Activated naive CD8-positive, alpha-beta T cell treated with anti-CD3 and anti-CD28 coated beads, Interleukin-2, amount 10 ng/mL, durations not matched to agents 7 days and 5 days (primary cell): Measurements from ENCODE around the gene HP. TPM values are rescaled to one million over a fixed set of nuclear protein-coding genes. Genes with fewer than 3 reads are reported as not detected.

Source experiments
- ATAC-seq: fragments of 150-1000 bp; cut with Tn5 transposase; one replicate; pipeline ENCODE4 v1.10.0; 2021; ENCODE audit warnings: low read depth, moderate library complexity
- POLR2A ChIA-PET: fragments of 350-600 bp; sonication (Branson Sonifier 250); formaldehyde crosslinking; loops from one replicate; lab custom pipeline; 2021; ENCODE audit warnings: antibody characterized with exemption; lab: Charles Lee
- DNase-seq: peaks from one replicate; pipeline ENCODE4 v3.0.0; 2021
- H3K27ac Mint-ChIP-seq: one replicate; pipeline ENCODE4 v1.8.0; 2022; ENCODE audit warnings: mild to moderate bottlenecking, mixed read lengths
- H3K27me3 Mint-ChIP-seq: one replicate; pipeline ENCODE4 v1.8.0; 2022; ENCODE audit warnings: mild to moderate bottlenecking, moderate library complexity, mixed read lengths
- H3K36me3 Mint-ChIP-seq: one replicate; pipeline ENCODE4 v1.8.0; 2021; ENCODE audit warnings: mild to moderate bottlenecking, mixed read lengths
- H3K4me1 Mint-ChIP-seq: one replicate; pipeline ENCODE4 v1.8.0; 2021; ENCODE audit warnings: mixed read lengths
- H3K4me3 Mint-ChIP-seq: one replicate; pipeline ENCODE4 v1.8.0; 2022; ENCODE audit warnings: mild to moderate bottlenecking, moderate library complexity, mixed read lengths
- H3K9me3 Mint-ChIP-seq: one replicate; pipeline ENCODE4 v1.8.0; 2021; ENCODE audit warnings: mixed read lengths
- total RNA-seq, 2 experiments: library from RNA; stranded (reverse); gene quantifications; one replicate each; pipeline ENCODE4 v1.2.3, GENCODE V29; 2021

Gene HP
- total RNA-seq, 2 experiments from 2014 or later, result not detected

DNA sequence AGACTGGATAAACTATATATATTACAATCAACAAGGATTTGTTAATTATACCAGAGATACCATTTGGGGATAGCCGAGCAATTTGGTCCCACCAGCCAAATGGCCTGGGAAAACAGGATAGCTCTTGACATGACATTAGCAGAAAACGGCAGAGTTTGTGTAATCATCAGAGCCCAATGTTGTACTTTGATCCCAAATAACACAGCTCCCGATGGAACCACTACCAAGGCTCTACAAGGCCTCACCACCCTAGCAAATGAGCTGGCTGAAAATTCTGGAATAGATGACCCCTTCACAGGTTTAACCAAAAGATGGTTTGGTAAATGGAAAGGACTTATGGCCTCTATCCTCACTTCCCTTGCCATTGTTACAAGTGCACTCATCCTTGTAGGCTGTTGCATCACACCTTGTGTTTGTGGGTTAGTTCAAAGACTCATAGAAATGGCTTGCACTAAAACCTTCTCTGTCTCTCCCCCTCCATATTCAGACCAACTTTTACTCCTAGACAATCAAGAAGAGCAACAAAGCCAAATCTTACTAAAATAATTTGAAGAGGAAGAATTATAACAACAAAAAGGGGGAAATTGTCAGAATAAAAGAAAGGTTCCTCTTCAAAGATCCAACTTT is 29.6 kb downstream of the HP start:
- no peak overlapping the region for H3K4me3 Mint-ChIP-seq
- H3K9me3 Mint-ChIP-seq, result peaks cover 2% of the 10 kb centered on the region
- H3K4me1 Mint-ChIP-seq, result no peaks in the 10 kb centered on the region
- H3K36me3 Mint-ChIP-seq, result peaks cover 28% of the 10 kb centered on the region
- ATAC-seq, result no peak
- no peak overlapping the region for H3K27ac Mint-ChIP-seq
- no peak for DNase-seq
- H3K27me3 Mint-ChIP-seq, result no peaks in the 10 kb centered on the region
- POLR2A ChIA-PET, result interaction anchor here (0.7 kb wide), 1 partner anchor 176 kb away, joined by 3 read pairs; no protein-coding TSS in a partner anchor

DNA sequence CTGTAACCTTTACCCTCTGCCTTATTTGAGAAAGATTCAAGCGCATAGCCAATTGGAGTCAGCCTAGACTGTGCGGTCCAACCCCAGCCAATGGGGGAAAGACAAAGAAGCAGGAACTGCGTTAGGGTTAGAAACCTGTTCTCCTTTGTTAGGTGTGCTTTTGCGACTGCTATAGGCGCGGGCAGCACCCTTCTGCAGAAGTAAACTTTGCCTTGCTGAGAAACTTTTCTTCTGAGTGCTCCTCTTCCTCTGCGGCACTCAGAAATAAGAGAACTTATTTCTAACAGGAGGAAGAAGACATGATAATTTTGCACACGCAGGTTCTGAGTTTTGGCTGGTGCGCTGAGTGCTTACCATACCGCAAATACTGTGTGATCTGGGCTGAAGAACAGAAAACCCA is 30.1 kb downstream of the HP start:
- Mint-ChIP-seq H3K9me3 (peaks cover 2% of the 10 kb centered on the region), H3K4me1 (no peaks in the 10 kb centered on the region), H3K27ac (no peak overlapping the region), H3K27me3 (no peaks in the 10 kb centered on the region), H3K36me3 (peaks cover 32% of the 10 kb centered on the region), H3K4me3 (no peak overlapping the region)
- POLR2A ChIA-PET, result no interaction called here
- ATAC-seq (no peak), DNase-seq (no peak)

DNA sequence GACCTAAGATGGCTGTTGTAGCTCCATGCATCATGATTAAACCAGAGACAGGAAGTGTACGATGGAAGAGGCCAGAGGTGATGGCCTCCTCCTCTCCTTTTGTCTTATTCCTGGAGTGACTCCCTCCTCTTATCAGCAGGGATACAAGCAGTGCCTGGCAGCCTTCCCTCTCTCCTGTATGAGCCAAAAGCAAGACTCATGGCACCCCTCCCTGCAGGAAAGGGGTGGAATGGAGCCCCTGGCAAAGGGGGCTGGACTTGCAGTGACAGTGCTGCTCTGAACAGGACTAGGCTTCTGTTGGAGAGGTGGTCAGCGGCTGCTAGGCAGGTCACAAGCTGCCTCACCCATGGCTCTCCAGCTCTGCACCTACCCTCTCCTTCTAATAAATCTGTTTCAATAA is 30.7 kb downstream of the HP start:
- no peaks in the 10 kb centered on the region for H3K27me3 Mint-ChIP-seq
- DNase-seq (no peak), ATAC-seq (no peak)
- H3K9me3 Mint-ChIP-seq, result peaks cover 2% of the 10 kb centered on the region
- no peak overlapping the region for H3K4me3 Mint-ChIP-seq
- no peaks in the 10 kb centered on the region for H3K4me1 Mint-ChIP-seq
- peaks cover 33% of the 10 kb centered on the region for H3K36me3 Mint-ChIP-seq
- POLR2A ChIA-PET, result no interaction called here
- H3K27ac Mint-ChIP-seq, result no peak overlapping the region

DNA sequence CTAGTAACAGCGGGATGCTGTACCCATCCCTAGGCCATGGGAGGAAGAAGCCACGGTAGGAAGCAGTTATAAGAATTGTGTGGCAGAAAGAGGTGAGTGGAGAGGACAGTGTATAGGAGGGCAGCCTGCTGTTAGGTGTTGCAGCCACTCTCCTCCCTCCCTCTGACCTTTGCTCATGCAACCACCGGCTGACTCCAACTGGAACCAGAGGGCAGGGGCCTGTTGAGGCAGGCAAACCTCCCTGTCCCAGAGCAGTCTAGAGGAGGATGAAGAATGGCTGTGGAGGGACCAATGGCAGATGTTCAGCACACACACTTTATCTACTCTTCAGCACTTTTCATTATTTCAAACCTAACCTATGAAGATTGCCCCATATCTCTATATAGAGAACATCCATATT is 36.9 kb downstream of the HP start:
- no peak for DNase-seq
- H3K27ac Mint-ChIP-seq, result no peak overlapping the region
- no peaks in the 10 kb centered on the region for H3K27me3 Mint-ChIP-seq
- peak overlapping the region; percentile 26 for H3K4me3 Mint-ChIP-seq
- H3K4me1 Mint-ChIP-seq, result peaks cover 30% of the 10 kb centered on the region
- no peaks in the 10 kb centered on the region for H3K9me3 Mint-ChIP-seq
- H3K36me3 Mint-ChIP-seq, result peaks cover 18% of the 10 kb centered on the region
- POLR2A ChIA-PET, result no interaction called here
- ATAC-seq, result no peak

DNA sequence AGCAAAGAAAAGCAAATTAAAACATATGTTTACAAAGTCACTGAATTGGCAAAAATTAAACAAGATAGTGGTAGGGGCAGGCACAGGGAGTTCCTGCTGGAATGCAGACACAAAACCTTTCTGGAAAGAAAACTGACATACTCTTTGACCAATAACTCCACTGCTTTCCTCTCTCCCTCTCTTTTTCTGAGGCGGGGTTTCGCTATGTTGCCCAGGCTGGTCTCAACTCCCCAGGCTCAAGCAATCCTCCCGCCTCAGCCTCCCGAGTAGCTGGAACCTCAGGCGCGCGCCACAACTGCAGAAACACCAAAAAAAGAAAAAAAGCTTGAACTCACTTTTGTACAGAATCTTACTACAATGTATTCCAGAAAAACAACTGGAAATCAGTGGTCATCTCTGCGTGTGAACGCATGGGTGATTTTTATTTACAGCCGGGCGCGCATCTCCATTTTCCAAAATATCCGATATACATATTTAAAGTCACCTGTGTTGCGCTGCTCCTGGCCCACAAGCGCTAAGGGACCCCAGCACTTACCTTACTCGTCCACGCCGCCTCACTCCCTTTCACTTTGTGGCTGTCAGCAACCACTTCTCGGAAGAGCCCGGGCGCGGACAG is 38.6 kb downstream of the HP start:
- peaks cover 30% of the 10 kb centered on the region for H3K4me1 Mint-ChIP-seq
- H3K36me3 Mint-ChIP-seq, result peaks cover 22% of the 10 kb centered on the region
- DNase-seq (no peak), ATAC-seq (peak; percentile 25)
- H3K27me3 Mint-ChIP-seq, result no peaks in the 10 kb centered on the region
- H3K4me3 Mint-ChIP-seq, result peak overlapping the region; percentile 98
- POLR2A ChIA-PET, result interaction anchor here (0.7 to 2.1 kb wide), 6 partner anchors 10 to 528 kb away, joined by 3 to 8 read pairs (median 6); partner anchors contain the start of gene ATXN1L
- H3K27ac Mint-ChIP-seq, result peak overlapping the region; percentile 96
- no peaks in the 10 kb centered on the region for H3K9me3 Mint-ChIP-seq

DNA sequence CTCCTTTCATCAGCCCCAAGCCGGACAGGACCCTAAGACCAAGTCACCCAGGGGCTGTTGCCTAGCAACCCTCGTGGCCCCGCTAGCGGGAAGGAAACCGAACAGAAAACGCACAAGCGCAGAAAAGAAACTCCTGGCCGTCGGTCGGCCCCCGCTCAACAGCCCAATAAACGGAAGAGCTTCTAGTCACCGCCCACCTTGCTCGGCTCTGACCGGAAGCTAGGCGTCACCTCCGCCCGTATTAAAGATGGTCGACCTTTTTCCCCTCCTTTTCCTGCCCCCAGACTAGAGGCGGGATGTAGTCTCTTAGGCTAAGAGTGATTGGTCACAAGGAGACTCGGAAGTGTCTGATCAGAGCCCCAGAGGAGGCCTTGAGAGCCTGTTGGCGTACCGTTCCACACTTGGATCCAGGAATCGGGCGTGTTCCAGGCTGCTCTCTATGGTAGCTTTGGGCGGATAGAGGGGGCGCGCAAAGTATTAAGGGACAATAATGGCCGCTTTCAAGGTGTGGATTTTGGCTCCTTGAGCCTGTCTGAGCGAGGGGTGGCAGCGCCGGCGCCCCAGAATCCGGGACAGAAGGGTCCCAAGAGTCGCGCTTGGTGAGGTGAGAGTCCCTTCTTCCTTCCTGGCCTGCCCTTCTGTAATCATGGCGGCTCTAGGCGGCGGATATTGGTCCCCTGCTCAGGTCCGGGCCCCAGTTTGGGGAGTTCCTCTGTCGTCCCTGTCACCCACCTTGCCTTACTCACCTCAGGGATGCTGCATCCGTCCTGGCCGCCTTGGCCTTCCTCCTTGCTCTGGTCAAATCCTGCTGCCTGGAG is 39.4 kb downstream of the HP start, which contains the start of the genes DHX38 and TXNL4B:
TSS of gene DHX38 (plus strand) at position 400 of the 818 bp plus-strand sequence. CDS start 2,311 bp downstream, outside the sequence.
TSS of gene TXNL4B (minus strand) at position 173 of the 818 bp plus-strand sequence. CDS start 2,871 bp downstream, outside the sequence.
- ATAC-seq (peak; percentile 97), DNase-seq (peak; percentile 84)
- H3K4me1 Mint-ChIP-seq, result peaks cover 30% of the 10 kb centered on the region
- no peaks in the 10 kb centered on the region for H3K9me3 Mint-ChIP-seq
- no peaks in the 10 kb centered on the region for H3K27me3 Mint-ChIP-seq
- H3K36me3 Mint-ChIP-seq, result peaks cover 18% of the 10 kb centered on the region
- H3K27ac Mint-ChIP-seq, result peak within 1 kb of the TSS; percentile 96
- POLR2A ChIA-PET, result interaction anchor here (0.6 to 2.1 kb wide), 7 partner anchors 9 to 693 kb away, joined by 3 to 8 read pairs (median 5); partner anchors contain the start of gene ATXN1L
- H3K4me3 Mint-ChIP-seq, result peak within 1 kb of the TSS; percentile 98

DNA sequence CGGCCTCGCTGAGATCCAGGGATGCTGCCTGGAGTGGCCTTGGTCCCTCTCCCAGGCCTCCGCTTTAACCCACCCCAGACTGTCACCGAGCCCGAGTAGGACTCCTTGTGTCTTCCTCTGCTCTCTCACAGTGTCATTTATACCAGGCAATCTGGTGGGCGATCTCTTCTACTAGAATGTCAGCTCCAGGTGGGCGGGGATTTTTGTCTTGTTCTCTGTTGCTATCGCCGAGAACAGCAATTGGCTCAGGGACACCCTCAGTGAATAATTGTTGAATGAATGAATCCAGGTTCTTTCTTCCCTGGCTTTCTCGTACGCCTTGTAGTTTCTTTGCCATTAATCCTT is 39.9 kb downstream of the HP start:
- H3K4me3 Mint-ChIP-seq, result peak overlapping the region; percentile 98
- ATAC-seq (no peak), DNase-seq (no peak)
- POLR2A ChIA-PET, result interaction anchor here (0.6 to 2.1 kb wide), 3 partner anchors 109 to 693 kb away, joined by 4 to 8 read pairs (median 7); no protein-coding TSS in a partner anchor
- H3K4me1 Mint-ChIP-seq, result peaks cover 30% of the 10 kb centered on the region
- peak overlapping the region; percentile 96 for H3K27ac Mint-ChIP-seq
- H3K9me3 Mint-ChIP-seq, result no peaks in the 10 kb centered on the region
- H3K27me3 Mint-ChIP-seq, result no peaks in the 10 kb centered on the region
- H3K36me3 Mint-ChIP-seq, result peaks cover 13% of the 10 kb centered on the region

DNA sequence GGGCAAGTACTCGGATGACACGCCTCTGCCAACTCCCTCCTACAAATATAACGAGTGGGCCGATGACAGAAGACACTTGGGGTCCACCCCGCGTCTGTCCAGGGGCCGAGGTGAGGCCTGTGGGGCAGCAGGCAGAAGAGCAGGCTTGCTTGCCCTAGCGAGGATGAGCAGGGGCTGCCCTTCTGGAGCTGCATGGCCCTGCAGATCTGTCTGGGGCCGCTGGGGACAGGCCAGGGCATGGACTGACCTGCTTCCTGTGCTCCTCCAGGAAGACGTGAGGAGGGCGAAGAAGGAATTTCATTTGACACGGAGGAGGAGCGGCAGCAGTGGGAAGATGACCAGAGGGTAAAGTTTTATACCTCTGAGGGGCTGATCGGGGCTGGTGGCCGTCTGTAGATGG is 44.6 kb downstream of the HP start:
- POLR2A ChIA-PET, result no interaction called here
- DNase-seq (no peak), ATAC-seq (no peak)
- no peaks in the 10 kb centered on the region for H3K27me3 Mint-ChIP-seq
- H3K9me3 Mint-ChIP-seq, result no peaks in the 10 kb centered on the region
- no peak overlapping the region for H3K4me3 Mint-ChIP-seq
- peaks cover 10% of the 10 kb centered on the region for H3K4me1 Mint-ChIP-seq
- no peak overlapping the region for H3K27ac Mint-ChIP-seq
- H3K36me3 Mint-ChIP-seq, result peaks cover 14% of the 10 kb centered on the region

DNA sequence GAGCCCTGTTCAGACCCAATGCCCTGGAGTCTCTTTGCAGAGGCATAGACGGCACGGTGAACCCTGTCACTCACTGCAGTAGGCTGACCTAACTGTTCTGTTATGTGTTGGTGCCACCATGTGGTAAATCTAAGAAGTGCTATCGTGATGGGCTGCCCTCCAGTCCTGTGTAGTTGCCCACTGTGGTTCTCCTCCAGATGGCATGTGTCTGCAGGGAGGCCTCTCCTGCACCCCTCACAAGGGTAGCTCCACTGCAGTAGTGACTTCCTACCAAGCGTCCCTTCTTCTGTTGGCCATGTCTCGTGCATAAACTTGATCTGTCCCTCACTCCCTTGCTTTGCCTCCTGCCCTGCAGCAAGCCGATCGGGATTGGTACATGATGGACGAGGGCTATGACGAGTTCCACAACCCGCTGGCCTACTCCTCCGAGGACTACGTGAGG is 45.1 kb downstream of the HP start:
- Mint-ChIP-seq H3K4me1 (peaks cover 10% of the 10 kb centered on the region), H3K4me3 (no peak overlapping the region), H3K27me3 (no peaks in the 10 kb centered on the region), H3K9me3 (no peaks in the 10 kb centered on the region), H3K36me3 (peaks cover 14% of the 10 kb centered on the region), H3K27ac (no peak overlapping the region)
- ATAC-seq (peak; percentile 84), DNase-seq (peak; percentile 37)
- POLR2A ChIA-PET, result no interaction called here

DNA sequence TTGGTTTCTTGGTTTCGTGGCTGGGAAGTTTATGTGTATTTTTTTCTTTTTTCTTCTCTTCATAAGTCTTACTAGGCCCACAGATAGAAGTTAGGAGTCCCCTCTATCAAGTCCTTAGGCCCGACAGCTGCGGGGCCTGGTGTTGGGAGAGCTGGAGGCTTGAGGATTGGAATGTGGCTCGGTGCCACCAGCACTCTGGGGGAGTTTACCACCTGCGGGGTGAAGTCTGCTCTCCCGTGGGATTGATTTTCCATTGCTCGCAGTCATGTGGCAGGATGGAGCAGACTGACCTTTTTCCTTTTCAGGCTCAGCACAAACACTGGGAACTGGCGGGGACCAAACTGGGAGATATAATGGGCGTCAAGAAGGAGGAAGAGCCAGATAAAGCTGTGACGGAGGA is 46.9 kb downstream of the HP start:
- DNase-seq (no peak), ATAC-seq (no peak)
- H3K9me3 Mint-ChIP-seq, result no peaks in the 10 kb centered on the region
- no peaks in the 10 kb centered on the region for H3K4me1 Mint-ChIP-seq
- H3K36me3 Mint-ChIP-seq, result peaks cover 15% of the 10 kb centered on the region
- POLR2A ChIA-PET, result no interaction called here
- no peak overlapping the region for H3K4me3 Mint-ChIP-seq
- no peak overlapping the region for H3K27ac Mint-ChIP-seq
- no peaks in the 10 kb centered on the region for H3K27me3 Mint-ChIP-seq

DNA sequence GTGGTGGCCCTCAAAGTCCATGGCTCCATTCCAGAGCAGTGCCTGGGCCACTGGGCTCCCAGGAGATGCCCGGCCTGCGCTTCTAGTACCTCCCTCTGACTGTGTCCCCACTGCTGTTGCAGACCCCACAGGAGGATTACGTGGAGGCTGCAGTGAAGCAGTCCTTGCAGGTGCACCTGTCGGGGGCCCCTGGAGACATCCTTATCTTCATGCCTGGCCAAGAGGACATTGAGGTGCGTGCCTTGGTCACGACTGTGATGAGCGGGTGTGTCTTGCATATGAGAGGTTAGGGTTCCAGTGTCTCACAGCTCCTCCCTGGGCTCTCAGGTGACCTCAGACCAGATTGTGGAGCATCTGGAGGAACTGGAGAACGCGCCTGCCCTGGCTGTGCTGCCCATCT is 50.6 kb downstream of the HP start:
- Mint-ChIP-seq H3K27me3 (no peaks in the 10 kb centered on the region), H3K4me3 (no peak overlapping the region), H3K4me1 (no peaks in the 10 kb centered on the region), H3K9me3 (no peaks in the 10 kb centered on the region), H3K27ac (no peak overlapping the region), H3K36me3 (peaks cover 20% of the 10 kb centered on the region)
- ATAC-seq, result no peak
- POLR2A ChIA-PET, result no interaction called here
- no peak for DNase-seq

DNA sequence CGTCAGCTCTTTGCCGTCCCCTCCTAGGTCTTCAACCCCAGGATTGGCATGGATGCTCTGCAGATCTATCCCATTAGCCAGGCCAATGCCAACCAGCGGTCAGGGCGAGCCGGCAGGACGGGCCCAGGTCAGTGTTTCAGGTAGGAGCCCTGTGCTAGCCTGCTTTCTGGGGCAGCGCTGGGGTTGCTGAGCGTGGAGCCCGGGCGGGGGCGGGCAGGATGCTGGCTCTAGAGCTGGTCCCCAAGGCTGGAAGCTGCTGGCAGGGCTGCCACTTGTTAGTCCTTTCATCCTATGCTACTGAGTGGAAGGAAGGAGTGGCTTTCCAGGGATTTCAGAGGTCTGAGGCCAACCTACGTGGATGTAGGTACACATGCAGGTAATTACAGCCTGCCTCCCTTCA is 51.7 kb downstream of the HP start:
- H3K9me3 Mint-ChIP-seq, result no peaks in the 10 kb centered on the region
- H3K4me1 Mint-ChIP-seq, result no peaks in the 10 kb centered on the region
- H3K4me3 Mint-ChIP-seq, result no peak overlapping the region
- peaks cover 22% of the 10 kb centered on the region for H3K36me3 Mint-ChIP-seq
- DNase-seq (no peak), ATAC-seq (no peak)
- POLR2A ChIA-PET, result no interaction called here
- no peak overlapping the region for H3K27ac Mint-ChIP-seq
- no peaks in the 10 kb centered on the region for H3K27me3 Mint-ChIP-seq

DNA sequence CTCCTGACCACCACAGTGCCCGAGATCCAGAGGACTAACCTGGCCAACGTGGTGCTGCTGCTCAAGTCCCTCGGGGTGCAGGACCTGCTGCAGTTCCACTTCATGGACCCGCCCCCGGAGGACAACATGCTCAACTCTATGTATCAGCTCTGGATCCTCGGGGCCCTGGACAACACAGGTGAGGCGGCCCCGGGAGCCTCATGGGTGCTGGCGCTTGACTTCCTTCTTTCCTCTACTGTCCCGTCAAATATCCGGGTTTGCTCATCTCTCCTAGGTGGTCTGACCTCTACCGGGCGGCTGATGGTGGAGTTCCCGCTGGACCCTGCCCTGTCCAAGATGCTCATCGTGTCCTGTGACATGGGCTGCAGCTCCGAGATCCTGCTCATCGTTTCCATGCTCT is 53.1 kb downstream of the HP start:
- H3K36me3 Mint-ChIP-seq, result peaks cover 22% of the 10 kb centered on the region
- no peak overlapping the region for H3K4me3 Mint-ChIP-seq
- POLR2A ChIA-PET, result no interaction called here
- no peaks in the 10 kb centered on the region for H3K27me3 Mint-ChIP-seq
- ATAC-seq (no peak), DNase-seq (no peak)
- H3K4me1 Mint-ChIP-seq, result no peaks in the 10 kb centered on the region
- H3K27ac Mint-ChIP-seq, result no peak overlapping the region
- H3K9me3 Mint-ChIP-seq, result no peaks in the 10 kb centered on the region
